RCC 7860 (cell line): ENCODE data around the gene GALT.

ENCODE experiments used
- DNase-seq: peaks from one replicate; pipeline ENCODE4 v3.0.0-alpha.2; 2015; ENCODE audit warnings: low spot score
- FAIRE-seq: peaks from 2 replicates; lab custom pipeline; 2012; peaks lifted over from hg19 to GRCh38; lab: Jason Lieb, UNC

GALT gene

GRCh38 chr9:34646211-34647083 lies at the start of gene GALT:
TSS of gene GALT (plus strand) at chr9:34646675. CDS start at chr9:34646705, 30 bp downstream.
- no peak for FAIRE-seq

GRCh38 chr9:34599546-34599945 lies 46.9 kb upstream of the GALT start:
- DNase-seq (no peak), FAIRE-seq (no peak)

More at GRCh38 chr9:34646211-34647083, at the start of gene GALT:
- DNase-seq: peak; percentile 64

GRCh38 chr9:34600908-34601307 lies 45.6 kb upstream of the GALT start:
- DNase-seq (no peak), FAIRE-seq (no peak)

DNA sequence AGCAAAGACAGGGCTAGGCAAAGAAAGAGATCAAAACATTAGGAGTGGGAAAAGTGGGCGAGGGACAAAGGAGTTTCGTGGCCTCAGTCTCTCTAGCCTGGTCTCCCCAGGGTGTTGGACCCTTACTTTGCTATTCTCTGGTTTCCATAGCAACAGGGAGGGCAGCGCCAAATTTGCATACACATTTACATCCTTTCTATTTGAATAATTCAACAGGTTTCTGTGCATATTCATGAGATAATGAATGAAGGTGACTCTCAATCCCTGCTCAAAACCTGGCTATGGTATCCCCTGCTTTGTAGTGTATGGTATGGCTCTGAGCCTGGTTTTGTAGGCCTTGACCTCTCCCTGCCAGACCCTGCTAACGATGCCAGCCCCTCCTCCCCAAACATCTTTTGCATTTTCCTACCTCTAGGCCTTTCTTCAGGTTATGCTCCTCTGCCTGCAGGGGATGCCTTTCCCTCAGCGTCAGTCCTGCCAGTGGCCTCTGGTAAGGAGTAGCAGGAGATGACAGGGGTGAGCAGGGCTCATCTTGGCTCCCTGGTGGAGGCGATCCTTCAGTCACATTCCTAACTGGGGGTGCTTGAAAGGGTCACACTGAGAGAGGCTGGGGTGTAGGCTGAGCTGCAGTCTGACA lies 44.4 kb upstream of the GALT start:
- FAIRE-seq (no peak), DNase-seq (no peak)

- peak; percentile 35 for DNase-seq
- no peak for FAIRE-seq
Measured at GRCh38 chr9:34603610-34604231, 42.8 kb upstream of the GALT start.

DNA sequence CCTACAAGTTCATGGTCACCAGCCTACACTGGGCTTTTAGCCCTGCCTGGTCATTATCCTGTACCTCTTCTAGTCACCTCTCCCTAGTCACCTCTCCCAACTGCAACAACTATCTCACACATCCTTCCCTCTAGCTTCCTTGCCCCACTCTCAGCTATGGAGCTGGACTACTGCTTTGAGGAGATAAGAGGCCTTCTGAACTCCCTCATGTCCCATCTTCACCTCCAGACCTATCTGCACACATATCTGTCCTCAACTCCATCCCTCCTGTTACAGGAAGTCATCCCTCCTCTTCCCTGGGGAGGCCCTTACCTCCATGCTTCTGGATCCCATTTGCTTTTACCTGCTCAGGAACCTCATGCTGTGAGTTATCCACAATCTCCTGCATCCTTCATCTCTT lies 40.3 kb upstream of the GALT start:
- FAIRE-seq (no peak), DNase-seq (no peak)

DNA sequence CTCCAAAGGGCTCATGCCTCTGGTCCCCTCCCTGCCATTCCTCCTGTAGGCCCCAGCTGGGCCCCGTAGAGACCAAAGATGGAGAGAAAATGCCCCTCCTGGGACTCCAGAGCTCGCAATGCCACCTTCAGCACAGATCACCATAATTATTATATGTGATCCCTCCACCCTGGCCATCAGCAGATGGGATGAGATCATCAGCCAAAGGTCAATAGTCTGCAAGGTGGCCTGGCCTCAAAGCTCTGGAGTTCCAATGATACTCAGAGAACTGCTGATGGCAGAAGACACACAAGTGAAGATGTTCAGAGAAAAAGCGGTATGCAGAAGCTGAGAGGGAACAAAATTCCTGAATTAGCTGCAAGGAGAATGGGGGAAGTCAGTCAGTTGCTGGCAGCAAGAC lies 39.6 kb upstream of the GALT start:
- FAIRE-seq (no peak), DNase-seq (no peak)

DNA sequence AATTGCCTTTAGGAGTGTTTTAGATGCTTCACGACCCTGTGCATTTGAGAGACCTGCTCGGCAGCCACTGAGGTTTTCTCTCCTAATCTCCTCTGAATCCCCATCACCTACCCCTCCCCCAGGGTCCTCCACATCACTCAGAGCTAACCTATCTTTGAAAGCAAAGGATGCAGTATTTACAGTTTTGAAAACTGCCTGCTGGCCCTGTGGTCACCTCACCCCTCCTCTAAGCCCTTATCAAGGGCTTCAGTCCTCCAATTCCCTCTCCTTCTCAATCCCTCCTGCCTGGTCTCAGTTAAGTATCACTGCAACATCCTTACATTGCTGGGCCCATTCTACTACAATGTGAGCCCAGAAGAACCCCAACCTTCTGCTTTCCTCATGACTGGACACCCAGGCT lies 39.1 kb upstream of the GALT start:
- DNase-seq (no peak), FAIRE-seq (no peak)

DNA sequence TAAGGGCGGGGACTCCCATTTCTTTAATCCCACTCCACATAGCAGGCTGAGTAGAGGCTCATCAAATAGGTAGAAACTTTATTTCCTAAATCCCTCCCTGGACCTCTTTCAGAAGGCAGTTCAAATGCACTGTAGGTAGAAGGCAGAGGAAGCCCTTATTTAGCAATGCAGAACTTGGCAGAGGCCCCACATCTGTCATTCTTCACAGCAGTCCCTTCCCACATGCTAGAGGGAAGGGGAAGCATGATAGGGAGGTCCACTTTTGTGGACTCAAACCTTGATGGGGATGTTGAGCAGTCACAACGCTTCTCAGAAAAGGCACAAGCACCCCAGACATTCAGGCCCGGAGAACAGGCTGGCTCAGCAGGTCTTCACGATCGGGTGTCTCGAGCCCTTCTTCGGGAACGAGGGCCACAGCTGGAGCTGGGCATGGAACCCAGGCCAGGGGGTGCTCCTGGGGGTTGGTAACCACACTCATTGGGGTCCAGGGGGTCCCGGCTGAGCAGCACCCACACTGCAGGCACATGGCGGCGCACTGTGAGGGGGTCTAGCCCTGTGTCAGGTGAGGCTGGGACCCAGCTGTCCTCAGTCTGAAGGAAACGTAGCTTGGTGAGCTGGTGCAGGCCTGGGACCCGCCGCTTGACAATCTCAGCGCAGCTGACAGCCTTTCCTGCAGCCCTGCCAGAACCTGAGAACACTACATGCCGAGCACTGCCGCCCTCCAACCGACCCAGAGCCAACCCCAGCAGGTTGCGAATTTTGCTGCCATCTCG lies 35.9 kb upstream of the GALT start:
- DNase-seq (no peak), FAIRE-seq (no peak)

GRCh38 chr9:34611251-34611810 lies 35.1 kb upstream of the GALT start:
- FAIRE-seq (no peak), DNase-seq (no peak)

DNA sequence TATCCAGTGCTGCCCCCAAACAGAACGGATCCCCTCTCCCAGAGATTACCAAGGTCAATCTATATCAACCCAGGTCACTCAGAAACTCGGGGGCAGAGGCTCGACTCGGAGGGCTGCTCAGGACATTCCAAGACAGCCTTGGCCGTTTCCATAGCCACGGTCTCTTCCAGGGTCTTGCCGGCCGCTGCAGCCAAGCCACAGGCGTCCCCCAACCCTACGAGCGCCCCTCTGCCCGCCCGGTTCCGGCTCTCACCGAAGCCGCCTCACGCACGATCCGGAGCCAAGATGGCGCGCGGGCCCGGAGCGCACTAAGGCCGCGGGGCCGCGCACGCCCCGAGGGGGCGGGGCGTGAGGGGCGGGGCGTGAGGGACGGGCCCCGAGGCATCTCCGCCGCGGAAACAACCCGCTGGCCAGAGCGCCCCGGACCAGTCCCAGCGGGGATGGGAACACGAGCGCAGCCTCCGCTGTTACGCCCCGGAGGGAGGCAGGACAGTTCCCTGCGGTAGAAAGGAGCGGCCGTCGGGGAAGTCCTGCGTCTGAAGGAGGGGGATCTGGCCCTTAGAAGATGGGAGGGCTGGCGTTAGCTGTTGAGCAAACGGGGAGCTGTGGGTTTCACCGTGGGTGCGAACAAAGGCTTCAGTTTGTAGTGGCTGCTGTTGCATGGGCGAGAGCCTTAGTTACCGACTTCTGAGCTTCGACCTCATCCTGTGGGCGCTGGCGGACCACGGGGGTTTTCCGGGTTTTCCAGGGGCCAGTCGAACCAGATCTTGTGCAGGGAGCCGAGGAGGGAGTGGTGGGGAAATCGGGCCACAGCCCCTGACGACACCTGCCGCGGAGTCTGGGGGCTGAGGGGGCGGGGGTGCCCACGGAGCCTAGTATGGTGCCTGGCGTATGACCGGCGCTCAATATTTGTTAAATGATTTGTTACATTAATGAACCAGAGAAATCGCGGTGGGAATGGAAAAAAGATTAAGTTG lies 34.4 kb upstream of the GALT start, which contains the start of gene RPP25L:
TSS of gene RPP25L (minus strand) at position 287 of the 977 bp plus-strand sequence. CDS start 801 bp downstream, outside the sequence.
- DNase-seq: peak; percentile 49
- no peak for FAIRE-seq

GRCh38 chr9:34612788-34613390 lies 33.6 kb upstream of the GALT start:
- no peak for FAIRE-seq
- DNase-seq: peak; percentile 38

GRCh38 chr9:34615132-34615531 lies 31.3 kb upstream of the GALT start:
- FAIRE-seq (no peak), DNase-seq (no peak)

GRCh38 chr9:34620061-34620994 lies 26.1 kb upstream of the GALT start, which contains the start of gene DCTN3:
TSS of gene DCTN3 (minus strand) at chr9:34620495. CDS start at chr9:34620464, 31 bp downstream.
- DNase-seq (peak; percentile 78), FAIRE-seq (peak; percentile 63)

- DNase-seq: no peak
Measured at GRCh38 chr9:34623374-34624235, 22.9 kb upstream of the GALT start.

DNA sequence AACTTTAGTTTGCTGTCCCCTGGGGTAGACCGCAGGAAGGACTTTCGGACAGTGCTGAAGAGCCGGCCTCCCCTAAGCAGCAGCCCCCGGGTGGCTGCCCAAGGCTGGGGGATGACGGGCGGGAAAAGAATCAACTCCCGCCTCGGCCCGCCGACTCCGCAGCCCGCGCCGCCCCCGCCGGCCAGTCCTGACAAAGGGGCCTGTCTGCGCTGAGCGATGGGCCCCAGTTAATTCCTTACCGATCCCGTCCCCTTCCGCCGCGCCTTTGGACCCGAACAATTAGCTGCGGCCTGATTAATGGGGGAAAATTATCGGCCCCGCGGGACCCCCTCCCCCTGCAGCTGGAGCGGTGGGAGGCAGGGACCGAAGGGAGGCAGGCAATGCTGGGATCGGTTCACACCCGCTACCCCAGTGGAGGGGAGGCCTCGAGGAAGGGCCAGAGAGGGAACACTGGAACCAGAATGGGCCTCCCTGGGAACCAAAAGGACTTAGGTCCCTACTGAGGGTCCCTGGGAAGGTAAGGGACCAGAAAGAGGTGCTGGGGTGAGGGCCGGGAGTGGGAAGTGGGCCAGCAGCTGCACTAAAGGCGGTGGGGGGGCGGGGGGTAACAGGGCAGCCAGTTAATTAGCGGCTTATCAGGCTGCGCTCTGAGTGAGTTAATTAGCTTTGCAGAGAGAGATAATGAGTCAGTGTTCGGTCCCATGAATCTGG lies 21.8 kb upstream of the GALT start:
- FAIRE-seq: no peak

More at GRCh38 chr9:34623374-34624235, 22.9 kb upstream of the GALT start:
- FAIRE-seq: no peak

More for the DNA sequence above, 21.8 kb upstream of the GALT start:
- DNase-seq: no peak
